Inflammatory macrophage treated with lipopolysaccharide for 1 hour (primary cell): ENCODE data around the gene CLDN17.

ENCODE experiments used
- DNase-seq, 2 donors: peaks; one replicate each; pipeline ENCODE4 v3.0.0-alpha.2; 2020 to 2022

The CLDN17 gene

GRCh38 chr21:30166705-30167104 is at the start of gene CLDN17:
CLDN17 (minus strand) TSS chr21:30166805; CDS start chr21:30166617, 188 bp downstream.
- no peak for DNase-seq

- DNase-seq, result no peak
Observed at GRCh38 chr21:30216041-30216723, 49.6 kb upstream of the CLDN17 start, which contains the start of gene CLDN8. CLDN8 (minus strand) TSS chr21:30216097; CDS start chr21:30215925, 172 bp downstream.

- DNase-seq, result no peak
Observed at GRCh38 chr21:30211071-30211470, 44.5 kb upstream of the CLDN17 start.

GRCh38 chr21:30209601-30210000 is 43.0 kb upstream of the CLDN17 start:
- DNase-seq, result no peak

GRCh38 chr21:30207252-30207579 is 40.6 kb upstream of the CLDN17 start:
- no peak for DNase-seq

GRCh38 chr21:30206551-30207251 is 40.1 kb upstream of the CLDN17 start:
- DNase-seq, result no peak

- no peak for DNase-seq
Observed at GRCh38 chr21:30200000-30200399, 33.4 kb upstream of the CLDN17 start.

GRCh38 chr21:30194701-30195299 is 28.2 kb upstream of the CLDN17 start:
- DNase-seq, result peak; percentile 4 to 37

GRCh38 chr21:30193201-30193600 is 26.6 kb upstream of the CLDN17 start:
- DNase-seq, result no peak

GRCh38 chr21:30190554-30190953 is 23.9 kb upstream of the CLDN17 start:
- DNase-seq, result no peak

GRCh38 chr21:30189773-30190172 is 23.2 kb upstream of the CLDN17 start:
- DNase-seq, result no peak

- no peak for DNase-seq
Observed at GRCh38 chr21:30186242-30186641, 19.6 kb upstream of the CLDN17 start.

GRCh38 chr21:30168086-30168485 is 1.5 kb upstream of the CLDN17 start:
- no peak for DNase-seq

GRCh38 chr21:30166171-30166570 is 434 bp downstream of the CLDN17 start:
- no peak for DNase-seq

- DNase-seq, result no peak
Observed at GRCh38 chr21:30164796-30165195, 1.8 kb downstream of the CLDN17 start.

- no peak for DNase-seq
Observed at GRCh38 chr21:30153697-30154340, 12.8 kb downstream of the CLDN17 start.

GRCh38 chr21:30152792-30153191 is 13.8 kb downstream of the CLDN17 start:
- DNase-seq, result no peak

GRCh38 chr21:30148906-30149305 is 17.7 kb downstream of the CLDN17 start:
- DNase-seq, result no peak

GRCh38 chr21:30146558-30147282 is 19.9 kb downstream of the CLDN17 start:
- no peak for DNase-seq

GRCh38 chr21:30138483-30138882 is 28.1 kb downstream of the CLDN17 start:
- DNase-seq, result no peak

GRCh38 chr21:30129246-30129645 is 37.4 kb downstream of the CLDN17 start:
- DNase-seq, result no peak

GRCh38 chr21:30126576-30126975 is 40.0 kb downstream of the CLDN17 start:
- DNase-seq, result no peak

- DNase-seq, result no peak
Observed at GRCh38 chr21:30117631-30118030, 49.0 kb downstream of the CLDN17 start.
